Spleen (tissue), 11 donors: ENCODE results near the gene SLC22A3. TPM values are rescaled to one million over a fixed set of nuclear protein-coding genes. Genes with fewer than 3 reads are reported as not detected.

ENCODE experiments used
- DNase-seq: peaks from one replicate; pipeline ENCODE4 v3.0.0-alpha.2; 2020
- H3K27ac ChIP-seq, 8 donors: fragments of 200-600 bp; sonication (generic) in 7 of 8; 1 replicate in 4 of 8; 2 replicates in 4 of 8; pipeline versions ENCODE4 v1.5.0 to v1.8.0; 2016 to 2021; ENCODE audit warnings: inconsistent platforms in 4 of 8, mild to moderate bottlenecking in 4 of 8, moderate library complexity in 1 of 8
- H3K27me3 ChIP-seq, 7 donors: fragments of 200-600 bp; sonication (generic) in 6 of 7; replicated peaks in 1 of 7; 1 replicate in 4 of 7; 2 replicates in 3 of 7; pipeline versions ENCODE4 v1.5.0 to v1.8.0; 2016 to 2021; ENCODE audit warnings: inconsistent platforms in 3 of 7, mild to moderate bottlenecking in 1 of 7
- H3K36me3 ChIP-seq, 6 donors: fragments of 200-600 bp; sonication (generic) in 5 of 6; 1 replicate in 4 of 6; 2 replicates in 2 of 6; pipeline versions ENCODE4 v1.5.0 to v1.8.0; 2016 to 2021; ENCODE audit warnings: inconsistent platforms in 2 of 6
- H3K4me1 ChIP-seq, 6 donors: fragments of 200-600 bp; sonication (generic) in 5 of 6; 1 replicate in 3 of 6; 2 replicates in 3 of 6; pipeline versions ENCODE4 v1.5.0 to v1.8.0; 2016 to 2021; ENCODE audit warnings: inconsistent platforms in 3 of 6
- H3K4me3 ChIP-seq, 8 donors: fragments of 200-600 bp; sonication (generic) in 7 of 8; 1 replicate in 4 of 8; 2 replicates in 4 of 8; pipeline versions ENCODE4 v1.5.0 to v1.8.0; 2016 to 2021; ENCODE audit warnings: inconsistent platforms in 4 of 8, mild to moderate bottlenecking in 4 of 8, moderate library complexity in 2 of 8
- H3K9me3 ChIP-seq, 8 donors: fragments of 200-600 bp; sonication (generic) in 7 of 8; 1 replicate in 4 of 8; 2 replicates in 4 of 8; pipeline versions ENCODE4 v1.5.0 to v1.8.0; 2016 to 2021; ENCODE audit warnings: inconsistent platforms in 4 of 8
- CTCF ChIP-seq, 11 experiments: fragments of 200-600 bp in 7 of 11; fragments of 450-650 bp in 4 of 11; sonication (generic) in 4 of 11; IDR thresholded peaks in 8 of 11; conservative IDR thresholded peaks in 3 of 11; 1 replicate in 7 of 11; 2 replicates in 4 of 11; pipeline versions ENCODE4 v1.4.0 to v1.8.0; 2016 to 2021; ENCODE audit warnings: antibody characterized with exemption in 11 of 11, inconsistent platforms in 4 of 11, mild to moderate bottlenecking in 1 of 11
- POLR2A ChIP-seq, 3 donors: fragments of 450-650 bp; IDR thresholded peaks; one replicate each; pipeline ENCODE4 v1.5.1; 2017; ENCODE audit warnings: antibody characterized with exemption in 3 of 3, mild to moderate bottlenecking in 1 of 3
- POLR2AphosphoS5 ChIP-seq, 3 donors: sonication (generic); formaldehyde crosslinking; IDR thresholded peaks; one replicate each; pipeline ENCODE4 v1.5.1; 2017; ENCODE audit warnings: antibody characterized with exemption in 3 of 3
- WGBS, 5 donors: extraction: QIAGEN DNeasy Blood & Tissue Kit in 3 of 5; methylation state at CpG; one replicate each; pipeline versions ENCODE4 v1.1.5 to v1.1.7; 2013 to 2018; 5-methylcytosine and 5-hydroxymethylcytosine counted together
- intact Hi-C: fragments of 100-400 bp; cut with DNase I; formaldehyde crosslinking; loops from one replicate; pipeline ENCODE4 v1.15.0; 2023; ENCODE audit warnings: low total_unique reads
- polyA plus RNA-seq, 3 donors: library from polyadenylated mRNA; stranded (reverse); fragments of 200-250 nt; gene quantifications; one replicate each; pipeline ENCODE4 v1.2.1, GENCODE V29; 2013
- total RNA-seq, 7 donors: library from RNA; depleted of rRNA in 3 of 7; stranded (reverse); fragments of >200 nt in 3 of 7; fragmentation: NEBNext Ultra II Directional in 4 of 7; extraction: Animal tissue kit (Norgen Biotek cat#: 25700) in 4 of 7; gene quantifications; one replicate each; pipeline versions ENCODE4 v1.1.0 to v1.2.1, GENCODE V29; 2016 to 2021
- donor health status: healthy with polysubstance abuse.
- donor health status: DM: no; HTN: no; CAD: no; lungs with moderate emphysema.
- donor health status: DM: no; HTN: no; CAD: no.
- donor health status: Bipolar disorder and iron deficiency.
- donor health status: healthy.
- donor health status: DM: no; HTN: no; CAD: no.
- donor health status: DM: yes; HTN: yes; CAD: no.

The SLC22A3 gene
- total and polyA plus RNA-seq, 10 donors: 0.70 to 2.2 (median 1.7) TPM

GRCh38 chr6:160428818-160429619, 80.8 kb downstream of the SLC22A3 start:
- DNase-seq: no peak
- 50 to 58% (median 51%) methylated on average over 9 of the region's 9 CpGs for WGBS, 5 donors
- intact Hi-C loops: no loop called here
- no peaks in the 10 kb centered on the region for H3K36me3 ChIP-seq
- H3K27me3 ChIP-seq: peaks cover 0 to 36% (median 0%) of the 10 kb centered on the region in 7 donors
- peaks cover 0 to 5% (median 0%) of the 10 kb centered on the region in 6 donors for H3K4me1 ChIP-seq
- H3K4me3 ChIP-seq: no peak overlapping the region
- TF ChIP-seq POLR2AphosphoS5 (IDR thresholded peaks at IDR 0.05) (no peak), CTCF (IDR thresholded peaks at IDR 0.05 in 8 of 11, conservative IDR thresholded peaks at IDR 0.05 in 3 of 11) (no peak), POLR2A (IDR thresholded peaks at IDR 0.05) (no peak)
- no peak overlapping the region for H3K27ac ChIP-seq
- H3K9me3 ChIP-seq: no peaks in the 10 kb centered on the region

GRCh38 chr6:160429620-160429895, 81.4 kb downstream of the SLC22A3 start:
- TF ChIP-seq CTCF (IDR thresholded peaks at IDR 0.05 in 8 of 11, conservative IDR thresholded peaks at IDR 0.05 in 3 of 11): no peak
- no peak for TF ChIP-seq POLR2A (IDR thresholded peaks at IDR 0.05)
- TF ChIP-seq POLR2AphosphoS5 (IDR thresholded peaks at IDR 0.05): no peak
- Histone ChIP-seq H3K4me3 (no peak overlapping the region), H3K27me3 (peaks cover 0 to 36% (median 0%) of the 10 kb centered on the region in 7 donors), H3K4me1 (peaks cover 0 to 5% (median 0%) of the 10 kb centered on the region in 6 donors), H3K27ac (no peak overlapping the region), H3K9me3 (no peaks in the 10 kb centered on the region), H3K36me3 (no peaks in the 10 kb centered on the region)
- intact Hi-C loops: no loop called here
- no peak for DNase-seq
- 41 to 60% (median 54%) methylated on average over 4 of the region's 4 CpGs for WGBS, 5 donors

- Histone ChIP-seq H3K4me3 (no peak overlapping the region), H3K4me1 (peaks cover 0 to 5% (median 0%) of the 10 kb centered on the region in 6 donors), H3K36me3 (no peaks in the 10 kb centered on the region), H3K27ac (peak overlapping the region in 2 of 8 donors; percentile 30 to 33), H3K9me3 (no peaks in the 10 kb centered on the region), H3K27me3 (peaks cover 0 to 36% (median 0%) of the 10 kb centered on the region in 7 donors)
- TF ChIP-seq POLR2AphosphoS5 (IDR thresholded peaks at IDR 0.05) (no peak), CTCF (IDR thresholded peaks at IDR 0.05 in 8 of 11, conservative IDR thresholded peaks at IDR 0.05 in 3 of 11) (no peak), POLR2A (IDR thresholded peaks at IDR 0.05) (no peak)
- no peak for DNase-seq
- 63 to 80% (median 70%) methylated on average over 4 of the region's 4 CpGs for WGBS, 5 donors
- intact Hi-C loops: no loop called here
Measured at GRCh38 chr6:160430203-160430602, 82.0 kb downstream of the SLC22A3 start.

GRCh38 chr6:160430751-160431150, 82.6 kb downstream of the SLC22A3 start:
- H3K4me3 ChIP-seq: no peak overlapping the region
- peaks cover 0 to 40% (median 0%) of the 10 kb centered on the region in 7 donors for H3K27me3 ChIP-seq
- H3K36me3 ChIP-seq: no peaks in the 10 kb centered on the region
- H3K9me3 ChIP-seq: no peaks in the 10 kb centered on the region
- no peak for DNase-seq
- no peak for TF ChIP-seq POLR2A (IDR thresholded peaks at IDR 0.05)
- TF ChIP-seq CTCF (IDR thresholded peaks at IDR 0.05 in 8 of 11, conservative IDR thresholded peaks at IDR 0.05 in 3 of 11): no peak
- TF ChIP-seq POLR2AphosphoS5 (IDR thresholded peaks at IDR 0.05): no peak
- 75 to 84% (median 77%) methylated on average over 5 of the region's 5 CpGs for WGBS, 5 donors
- peak overlapping the region in 3 of 8 donors; percentile 21 to 33 (median 30) for H3K27ac ChIP-seq
- H3K4me1 ChIP-seq: peaks cover 0 to 5% (median 0%) of the 10 kb centered on the region in 6 donors
- intact Hi-C loops: no loop called here
